Duodenal mucosa (tissue), 2 donors: ENCODE measurements around the gene RAD50.
A peak's percentile ranks its signal among the peaks of the same experiment; 100 is the strongest.
"Not testable (repeated sequence)": the region's sequence is repeated elsewhere in the genome, so short reads cannot be mapped to it uniquely, and the experiment has no call there.

Experiments
- H3K27ac ChIP-seq: one replicate; pipeline ENCODE4 v1.7.0; 2013; ENCODE audit warnings: low read depth, low read length
- H3K27me3 ChIP-seq, 2 donors: one replicate each; pipeline ENCODE4 v1.7.0; 2013; ENCODE audit warnings: low read length in 2 of 2, control low read depth in 1 of 2; ENCODE audit not compliant: insufficient read depth in 2 of 2, control insufficient read depth in 1 of 2
- H3K36me3 ChIP-seq, 2 donors: one replicate each; pipeline ENCODE4 v1.7.0; 2013; ENCODE audit warnings: low read length in 2 of 2, control low read depth in 1 of 2; ENCODE audit not compliant: insufficient read depth in 2 of 2, control insufficient read depth in 1 of 2
- H3K4me1 ChIP-seq, 2 donors: one replicate each; pipeline ENCODE4 v1.7.0; 2013; ENCODE audit warnings: low read length in 2 of 2, control low read depth in 1 of 2; ENCODE audit not compliant: insufficient read depth in 2 of 2, control insufficient read depth in 1 of 2
- H3K4me3 ChIP-seq, 2 donors: one replicate each; pipeline ENCODE4 v1.7.0; 2013; ENCODE audit warnings: low read length in 2 of 2, low read depth in 1 of 2
- H3K9ac ChIP-seq, 2 donors: one replicate each; pipeline ENCODE4 v1.7.0; 2013; ENCODE audit warnings: low read length in 2 of 2, low read depth in 1 of 2
- H3K9me3 ChIP-seq, 2 donors: one replicate each; pipeline ENCODE4 v1.7.0; 2013; ENCODE audit warnings: low read length in 2 of 2, control low read depth in 1 of 2; ENCODE audit not compliant: control insufficient read depth in 1 of 2

The RAD50 gene

DNA sequence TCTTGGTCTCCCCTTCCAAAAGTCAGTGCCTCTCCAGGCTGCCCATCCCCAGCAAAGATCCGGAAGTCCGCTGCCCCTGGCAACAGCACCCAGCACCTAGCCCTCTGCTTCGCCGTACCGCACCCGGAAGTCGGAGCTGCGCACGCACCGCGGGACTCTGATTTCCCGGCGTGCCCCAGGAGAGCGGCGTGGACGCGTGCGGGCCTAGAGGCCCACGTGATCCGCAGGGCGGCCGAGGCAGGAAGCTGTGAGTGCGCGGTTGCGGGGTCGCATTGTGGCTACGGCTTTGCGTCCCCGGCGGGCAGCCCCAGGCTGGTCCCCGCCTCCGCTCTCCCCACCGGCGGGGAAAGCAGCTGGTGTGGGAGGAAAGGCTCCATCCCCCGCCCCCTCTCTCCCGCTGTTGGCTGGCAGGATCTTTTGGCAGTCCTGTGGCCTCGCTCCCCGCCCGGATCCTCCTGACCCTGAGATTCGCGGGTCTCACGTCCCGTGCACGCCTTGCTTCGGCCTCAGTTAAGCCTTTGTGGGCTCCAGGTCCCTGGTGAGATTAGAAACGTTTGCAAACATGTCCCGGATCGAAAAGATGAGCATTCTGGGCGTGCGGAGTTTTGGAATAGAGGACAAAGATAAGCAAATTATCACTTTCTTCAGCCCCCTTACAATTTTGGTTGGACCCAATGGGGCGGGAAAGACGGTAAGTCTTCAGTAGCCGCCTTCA, at the start of gene RAD50:
TSS of gene RAD50 (plus strand) at position 215 of the 715 bp plus-strand sequence. CDS start at position 563, 348 bp downstream.
- Histone ChIP-seq H3K27me3 (no peaks in the 10 kb centered on the region), H3K9ac (peak within 1 kb of the TSS; percentile 78 to 91), H3K4me1 (peaks cover 7 to 14% of the 10 kb centered on the region in 2 donors), H3K36me3 (peaks cover 3 to 20% of the 10 kb centered on the region in 2 donors), H3K27ac (peak within 1 kb of the TSS; percentile 76), H3K4me3 (peak within 1 kb of the TSS; percentile 89 to 92), H3K9me3 (no peaks in the 10 kb centered on the region)

DNA sequence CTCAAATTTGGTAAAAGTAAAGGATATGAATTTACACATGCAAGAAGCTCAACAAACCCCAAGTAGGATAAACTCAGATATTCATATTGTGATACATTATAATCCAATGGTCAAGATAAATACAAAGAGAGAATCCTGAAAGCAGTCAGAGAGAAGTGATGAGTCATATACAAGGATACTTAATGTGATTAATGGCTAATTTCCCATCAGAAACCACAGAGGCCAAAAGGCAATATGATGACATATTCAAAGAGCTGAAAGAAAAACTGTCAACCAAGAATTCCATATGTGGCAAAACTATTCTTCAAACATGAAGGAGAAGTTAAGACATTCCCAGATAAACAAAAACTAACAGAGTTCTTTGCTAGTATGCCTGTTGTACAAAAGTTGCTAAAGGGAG, 46.7 kb upstream of the RAD50 start:
- H3K27ac ChIP-seq: no peak overlapping the region

DNA sequence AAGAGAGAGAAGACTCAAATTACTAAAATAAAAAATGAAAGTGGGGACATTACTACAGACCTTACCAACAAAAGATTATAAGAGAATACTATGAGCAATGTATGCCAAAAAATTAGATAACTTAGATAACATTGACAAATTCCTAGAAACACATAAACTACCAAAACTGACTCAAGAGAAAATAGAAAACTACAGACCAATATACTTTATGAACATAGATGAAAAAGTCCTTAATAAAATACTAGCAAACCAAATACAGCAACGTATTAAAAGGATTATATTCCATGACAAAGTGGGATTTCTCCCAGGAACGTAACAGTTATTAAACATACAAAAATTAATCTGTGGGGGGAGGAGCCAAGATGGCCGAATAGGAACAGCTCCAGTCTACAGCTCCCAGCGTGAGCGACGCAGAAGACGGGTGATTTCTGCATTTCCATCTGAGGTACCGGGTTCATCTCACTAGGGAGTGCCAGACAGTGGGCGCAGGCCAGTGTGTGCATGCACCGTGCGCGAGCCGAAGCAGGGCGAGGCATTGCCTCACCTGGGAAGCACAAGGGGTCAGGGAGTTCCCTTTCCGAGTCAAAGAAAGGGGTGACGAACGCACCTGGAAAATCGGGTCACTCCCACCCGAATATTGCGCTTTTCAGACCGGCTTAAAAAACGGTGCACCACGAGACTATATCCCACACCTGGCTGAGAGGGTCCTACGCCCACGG, 43.0 kb upstream of the RAD50 start:
- not testable (repeated sequence) for H3K4me3 ChIP-seq, H3K9ac ChIP-seq, H3K27me3 ChIP-seq, H3K27ac ChIP-seq, H3K36me3 ChIP-seq, H3K4me1 ChIP-seq, H3K9me3 ChIP-seq

More for the DNA sequence above, 46.7 kb upstream of the RAD50 start:
- no peaks in the 10 kb centered on the region for H3K36me3 ChIP-seq
- H3K9me3 ChIP-seq: no peaks in the 10 kb centered on the region
- H3K9ac ChIP-seq: no peak overlapping the region
- H3K4me3 ChIP-seq: no peak overlapping the region
- peaks cover 10 to 16% of the 10 kb centered on the region in 2 donors for H3K4me1 ChIP-seq
- H3K27me3 ChIP-seq: no peaks in the 10 kb centered on the region

DNA sequence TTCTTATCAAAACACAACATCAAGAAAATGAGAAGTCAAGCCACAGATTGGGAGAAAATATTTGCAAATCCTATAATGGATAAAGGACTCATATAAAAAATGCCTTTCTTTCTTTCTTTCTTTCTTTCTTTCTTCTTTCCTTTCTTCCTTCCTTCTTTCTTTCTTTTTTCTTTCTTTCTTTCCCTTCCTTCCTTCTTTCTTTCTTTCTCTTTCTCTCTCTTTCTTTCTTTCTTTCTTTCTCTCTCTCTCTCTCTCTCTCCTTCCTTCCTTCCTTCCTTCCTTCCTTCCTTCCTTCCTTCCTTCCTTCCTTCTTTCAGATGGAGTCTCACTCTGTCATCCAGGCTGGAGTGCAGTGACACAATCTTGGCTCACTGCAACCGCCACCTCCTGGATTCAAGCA, 34.7 kb upstream of the RAD50 start:
- H3K4me3 ChIP-seq, H3K27me3 ChIP-seq, H3K27ac ChIP-seq, H3K9ac ChIP-seq, H3K36me3 ChIP-seq, H3K9me3 ChIP-seq: not testable (repeated sequence)
- peaks cover 0 to 10% of the 10 kb centered on the region in 2 donors for H3K4me1 ChIP-seq

DNA sequence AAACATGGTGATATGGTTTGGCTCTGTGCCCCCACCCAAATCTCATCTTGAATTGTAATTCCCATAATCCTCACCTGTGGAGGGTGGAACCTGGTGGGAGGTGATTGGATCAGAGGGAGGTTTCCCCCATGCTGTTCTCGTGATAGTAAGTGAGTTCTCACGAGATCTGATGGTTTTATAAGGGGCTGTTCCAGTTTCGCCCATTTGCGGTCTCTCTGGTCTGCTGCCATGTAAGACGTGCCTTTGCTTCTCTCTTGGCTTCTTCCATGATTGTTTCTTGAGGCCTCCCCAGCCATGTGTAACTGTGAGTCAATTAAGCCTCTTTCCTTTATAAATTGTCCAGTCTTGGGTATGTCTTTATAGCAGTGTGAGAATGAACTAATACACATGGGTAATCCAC, 31.9 kb upstream of the RAD50 start:
- peaks cover 0 to 13% of the 10 kb centered on the region in 2 donors for H3K4me1 ChIP-seq
- not testable (repeated sequence) for H3K27me3 ChIP-seq, H3K36me3 ChIP-seq, H3K4me3 ChIP-seq, H3K27ac ChIP-seq, H3K9me3 ChIP-seq, H3K9ac ChIP-seq

DNA sequence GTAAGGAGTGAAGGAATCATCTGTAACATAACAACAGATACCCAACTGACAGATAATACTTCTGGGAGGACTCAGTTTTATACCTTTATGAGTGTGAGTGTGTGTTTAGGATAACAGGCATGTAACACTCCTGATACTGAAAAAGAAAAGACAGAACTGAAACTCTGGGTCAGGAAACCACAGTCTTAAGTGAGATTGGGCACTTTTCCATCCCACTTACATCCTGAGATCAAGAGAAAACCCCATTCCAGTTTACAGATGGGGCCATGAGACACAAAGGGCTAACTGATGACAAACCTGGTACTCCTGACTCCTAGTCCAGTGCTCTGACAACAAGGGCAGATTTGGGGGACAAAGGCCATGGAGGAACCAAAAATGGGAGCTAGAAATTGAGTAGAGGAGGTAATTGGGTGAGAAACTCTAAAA, 31.5 kb upstream of the RAD50 start:
- Histone ChIP-seq H3K4me1 (peaks cover 0 to 13% of the 10 kb centered on the region in 2 donors), H3K27ac (no peak overlapping the region), H3K4me3 (no peak overlapping the region), H3K9me3 (no peaks in the 10 kb centered on the region), H3K36me3 (no peaks in the 10 kb centered on the region), H3K27me3 (no peaks in the 10 kb centered on the region), H3K9ac (no peak overlapping the region)

DNA sequence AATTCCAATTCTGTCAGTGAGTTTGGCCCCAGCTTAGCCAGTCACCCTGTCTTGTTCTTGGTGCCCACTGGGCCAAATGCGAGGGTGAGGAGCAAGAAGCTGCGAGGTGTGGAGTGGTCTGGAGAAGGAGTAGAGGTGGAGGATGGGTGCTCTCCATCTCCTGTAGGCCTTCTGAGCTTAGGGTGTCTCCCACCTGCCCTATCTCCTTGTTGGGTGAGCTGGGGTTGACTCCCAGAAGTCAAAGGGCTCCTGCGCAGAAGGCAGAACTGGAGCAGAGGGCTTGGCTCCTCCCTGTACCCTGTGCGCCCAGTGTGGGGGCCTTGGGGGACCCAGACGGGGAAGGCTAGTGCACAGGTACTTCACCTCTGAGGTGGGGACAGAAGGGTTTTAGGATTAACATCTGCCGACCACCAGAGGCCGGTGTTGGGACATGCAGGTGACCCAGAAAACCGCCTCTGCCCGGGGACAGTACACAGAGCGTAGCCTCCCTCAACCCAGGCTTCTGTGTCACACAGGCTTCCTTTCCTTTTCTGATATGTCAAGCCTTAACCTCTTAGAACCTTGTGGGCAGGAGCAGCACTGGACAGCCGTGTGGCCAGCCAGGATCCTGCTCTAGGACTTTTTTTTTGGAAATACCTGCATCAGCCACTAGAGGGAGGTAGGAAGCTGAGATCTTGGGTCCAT, 30.3 kb upstream of the RAD50 start:
- H3K9ac ChIP-seq: peak overlapping the region in 1 of 2 donors; percentile 51
- H3K4me3 ChIP-seq: peak overlapping the region in 1 of 2 donors; percentile 55

DNA sequence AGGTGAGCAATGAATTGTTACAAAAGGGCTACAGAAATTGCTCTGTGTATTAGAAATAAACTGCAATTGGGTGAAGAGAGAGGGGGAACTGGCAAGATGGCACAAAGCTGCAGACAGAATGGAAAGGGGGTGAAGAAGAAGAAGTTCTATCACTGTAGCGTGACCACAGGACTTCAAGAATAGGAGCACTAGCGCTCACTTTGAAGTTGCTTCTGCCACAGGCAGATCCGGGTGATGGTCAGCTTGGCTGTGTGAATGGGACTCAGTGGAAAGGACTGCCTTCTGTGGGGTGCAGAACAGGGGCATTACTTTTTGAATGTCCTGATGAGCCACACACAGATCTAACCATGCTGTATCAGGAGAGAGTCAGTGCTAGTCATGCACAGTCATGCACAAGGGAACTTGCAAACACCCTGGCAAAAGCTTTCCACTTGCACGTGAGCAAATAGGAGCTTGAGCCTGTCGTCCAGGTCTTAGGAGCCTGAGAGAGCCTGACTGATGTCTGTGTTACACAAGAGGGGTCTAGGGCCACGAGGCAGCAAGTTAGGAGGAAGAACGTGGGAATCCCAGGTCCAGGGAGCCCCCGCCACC, 29.7 kb upstream of the RAD50 start:
- Histone ChIP-seq H3K9ac (no peak overlapping the region), H3K4me3 (no peak overlapping the region)

More for the DNA sequence above, 30.3 kb upstream of the RAD50 start:
- no peak overlapping the region for H3K27ac ChIP-seq
- H3K9me3 ChIP-seq: no peaks in the 10 kb centered on the region
- H3K27me3 ChIP-seq: no peaks in the 10 kb centered on the region
- peaks cover 0 to 13% of the 10 kb centered on the region in 2 donors for H3K4me1 ChIP-seq
- no peaks in the 10 kb centered on the region for H3K36me3 ChIP-seq

DNA sequence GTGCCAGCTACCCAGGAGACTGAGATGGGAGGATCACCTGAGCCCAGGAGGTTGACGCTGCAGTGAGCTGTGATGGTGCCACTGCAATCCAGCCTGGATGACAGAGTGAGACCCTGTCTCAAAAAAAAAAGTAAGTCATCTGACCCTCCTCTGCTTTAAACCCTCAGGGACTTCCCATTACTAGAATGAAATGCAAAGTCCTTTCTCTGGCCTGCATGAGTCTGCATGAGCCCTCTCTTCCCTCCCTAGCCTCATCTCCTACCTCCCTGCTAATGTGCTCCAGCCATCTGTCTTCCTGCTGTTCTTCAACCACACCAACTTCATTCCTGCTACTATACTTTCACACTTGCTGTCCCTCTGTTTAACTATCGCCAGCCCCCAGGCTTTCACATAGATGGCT, 28.8 kb upstream of the RAD50 start:
- Histone ChIP-seq H3K36me3 (no peaks in the 10 kb centered on the region), H3K4me1 (peaks cover 0 to 13% of the 10 kb centered on the region in 2 donors), H3K27ac (no peak overlapping the region), H3K9ac (no peak overlapping the region), H3K4me3 (no peak overlapping the region), H3K27me3 (no peaks in the 10 kb centered on the region), H3K9me3 (no peaks in the 10 kb centered on the region)

More for the DNA sequence above, 29.7 kb upstream of the RAD50 start:
- Histone ChIP-seq H3K27me3 (no peaks in the 10 kb centered on the region), H3K9me3 (no peaks in the 10 kb centered on the region), H3K4me1 (peaks cover 0 to 13% of the 10 kb centered on the region in 2 donors), H3K36me3 (no peaks in the 10 kb centered on the region), H3K27ac (no peak overlapping the region)
